GM10248 (cell line): ENCODE results near the gene SLX4IP.

ENCODE experiments used
- CTCF ChIA-PET: fragments of 300-600 bp; sonication (Branson Sonifier 250); formaldehyde crosslinking; extraction: SDS; loops from one replicate; lab custom pipeline; 2021; ENCODE audit warnings: antibody characterized with exemption; lab: Yijun Ruan, JAX
- POLR2A ChIA-PET: fragments of 350-650 bp; sonication (Branson Sonifier 250); formaldehyde crosslinking; extraction: SDS; loops from one replicate; lab custom pipeline; 2020; ENCODE audit warnings: antibody characterized with exemption; lab: Yijun Ruan, JAX
- DNase-seq: peaks from one replicate; pipeline ENCODE4 v3.0.0; 2012; ENCODE audit errors: extremely low spot score
- CTCF ChIP-seq: IDR thresholded peaks from 2 replicates; pipeline ENCODE4 v1.5.1; 2012; ENCODE audit warnings: mild to moderate bottlenecking, low read depth; ENCODE audit errors: extremely low read depth, missing control alignments, control extremely low read depth

SLX4IP gene

GRCh38 chr20:10558635-10559187, 123.6 kb downstream of the SLX4IP start:
- CTCF ChIA-PET = interaction anchor here (0.7 to 1.4 kb wide), 5 partner anchors 12 to 986 kb away, joined by 3 to 6 read pairs (median 3); no protein-coding TSS in a partner anchor
- DNase-seq = peak; percentile 38
- TF ChIP-seq CTCF = no peak
- POLR2A ChIA-PET = no interaction called here

- no peak for TF ChIP-seq CTCF
- DNase-seq = no peak
- CTCF ChIA-PET = interaction anchor here (0.7 to 1.4 kb wide), 4 partner anchors 11 to 44 kb away, joined by 3 to 6 read pairs (median 3); no protein-coding TSS in a partner anchor
- POLR2A ChIA-PET = no interaction called here
These were observed 124.2 kb downstream of the SLX4IP start for GRCh38 chr20:10559266-10559665.

- no peak for DNase-seq
- CTCF ChIA-PET = interaction anchor here (1.4 to 1.5 kb wide), 2 partner anchors 8 to 11 kb away, joined by 3 to 4 read pairs; no protein-coding TSS in a partner anchor
- POLR2A ChIA-PET = no interaction called here
- no peak for TF ChIP-seq CTCF
These were observed 125.6 kb downstream of the SLX4IP start for GRCh38 chr20:10560686-10561085.

GRCh38 chr20:10561302-10561701, 126.2 kb downstream of the SLX4IP start:
- ChIA-PET CTCF (interaction anchor here (1.4 to 1.5 kb wide), 2 partner anchors 8 to 12 kb away, joined by 3 to 4 read pairs; no protein-coding TSS in a partner anchor), POLR2A (no interaction called here)
- DNase-seq = no peak
- TF ChIP-seq CTCF = no peak

GRCh38 chr20:10562899-10563298, 127.8 kb downstream of the SLX4IP start:
- ChIA-PET CTCF (no interaction called here), POLR2A (no interaction called here)
- TF ChIP-seq CTCF = no peak
- DNase-seq = no peak

- no peak for TF ChIP-seq CTCF
- CTCF ChIA-PET = interaction anchor here (0.9 kb wide), 1 partner anchor 12 kb away, joined by 4 read pairs; no protein-coding TSS in a partner anchor
- POLR2A ChIA-PET = no interaction called here
- no peak for DNase-seq
These were observed 128.9 kb downstream of the SLX4IP start for GRCh38 chr20:10563935-10564492.
